ENCODE results near the gene CUX1.
"Not testable (repeated sequence)": the region's sequence is repeated elsewhere in the genome, so short reads cannot be mapped to it uniquely, and the experiment has no call there.

CUX1 gene

GRCh38 chr7:102129636-102130370, 312.4 kb downstream of the CUX1 start:
- DNase-seq (ENCODE audit: insufficient read length) (no peak), FAIRE-seq (no peak)
- no peak for TF ChIP-seq TAF1 (IDR thresholded peaks at IDR 0.05; ENCODE audit: borderline replicate concordance, low read depth, low read length)
- no peak for TF ChIP-seq POLR2A (IDR thresholded peaks at IDR 0.05; ENCODE audit: low read depth, low read length)
- TF ChIP-seq POLR2AphosphoS5 (IDR thresholded peaks at IDR 0.05; ENCODE audit: low read depth, low read length), result no peak

GRCh38 chr7:102132209-102132752, 314.9 kb downstream of the CUX1 start:
- no peak for TF ChIP-seq POLR2AphosphoS5 (IDR thresholded peaks at IDR 0.05; ENCODE audit: low read depth, low read length)
- DNase-seq (ENCODE audit: insufficient read length), result no peak
- FAIRE-seq, result no peak

GRCh38 chr7:102138676-102139075, 321.2 kb downstream of the CUX1 start:
- DNase-seq (ENCODE audit: insufficient read length) (no peak), FAIRE-seq (no peak)
- TF ChIP-seq POLR2A (IDR thresholded peaks at IDR 0.05; ENCODE audit: low read depth, low read length), result no peak
- no peak for TF ChIP-seq POLR2AphosphoS5 (IDR thresholded peaks at IDR 0.05; ENCODE audit: low read depth, low read length)
- no peak for TF ChIP-seq TAF1 (IDR thresholded peaks at IDR 0.05; ENCODE audit: borderline replicate concordance, low read depth, low read length)

- FAIRE-seq (peak; percentile 38), DNase-seq (ENCODE audit: insufficient read length) (no peak)
- TF ChIP-seq POLR2AphosphoS5 (IDR thresholded peaks at IDR 0.05; ENCODE audit: low read depth, low read length), result no peak
- TF ChIP-seq POLR2A (IDR thresholded peaks at IDR 0.05; ENCODE audit: low read depth, low read length), result no peak
- no peak for TF ChIP-seq TAF1 (IDR thresholded peaks at IDR 0.05; ENCODE audit: borderline replicate concordance, low read depth, low read length)
Measured at GRCh38 chr7:102140952-102141370, 323.5 kb downstream of the CUX1 start.

GRCh38 chr7:102142433-102142832, 325.0 kb downstream of the CUX1 start:
- FAIRE-seq; DNase-seq (ENCODE audit: insufficient read length): not testable (repeated sequence)

- no peak for DNase-seq (ENCODE audit: insufficient read length)
- TF ChIP-seq POLR2AphosphoS5 (IDR thresholded peaks at IDR 0.05; ENCODE audit: low read depth, low read length), result no peak
- TF ChIP-seq POLR2A (IDR thresholded peaks at IDR 0.05; ENCODE audit: low read depth, low read length), result no peak
- TF ChIP-seq TAF1 (IDR thresholded peaks at IDR 0.05; ENCODE audit: borderline replicate concordance, low read depth, low read length), result no peak
- no peak for FAIRE-seq
Measured at GRCh38 chr7:102146122-102146521, 328.7 kb downstream of the CUX1 start.

- FAIRE-seq, result no peak
- DNase-seq (ENCODE audit: insufficient read length), result no peak
- TF ChIP-seq POLR2A (IDR thresholded peaks at IDR 0.05; ENCODE audit: low read depth, low read length) (no peak), POLR2AphosphoS5 (IDR thresholded peaks at IDR 0.05; ENCODE audit: low read depth, low read length) (no peak), TAF1 (IDR thresholded peaks at IDR 0.05; ENCODE audit: borderline replicate concordance, low read depth, low read length) (no peak)
Measured at GRCh38 chr7:102147008-102147407, 329.6 kb downstream of the CUX1 start.

GRCh38 chr7:102148799-102149198, 331.4 kb downstream of the CUX1 start:
- TF ChIP-seq POLR2AphosphoS5 (IDR thresholded peaks at IDR 0.05; ENCODE audit: low read depth, low read length), result no peak
- TF ChIP-seq POLR2A (IDR thresholded peaks at IDR 0.05; ENCODE audit: low read depth, low read length), result no peak
- TF ChIP-seq TAF1 (IDR thresholded peaks at IDR 0.05; ENCODE audit: borderline replicate concordance, low read depth, low read length), result no peak
- FAIRE-seq, result no peak
- DNase-seq (ENCODE audit: insufficient read length), result no peak

- TF ChIP-seq POLR2AphosphoS5 (IDR thresholded peaks at IDR 0.05; ENCODE audit: low read depth, low read length), result no peak
- no peak for TF ChIP-seq POLR2A (IDR thresholded peaks at IDR 0.05; ENCODE audit: low read depth, low read length)
- TF ChIP-seq TAF1 (IDR thresholded peaks at IDR 0.05; ENCODE audit: borderline replicate concordance, low read depth, low read length), result no peak
- DNase-seq (ENCODE audit: insufficient read length) (no peak), FAIRE-seq (no peak)
Measured at GRCh38 chr7:102149416-102149815, 332.0 kb downstream of the CUX1 start.

GRCh38 chr7:102150266-102150665, 332.8 kb downstream of the CUX1 start:
- no peak for FAIRE-seq
- TF ChIP-seq TAF1 (IDR thresholded peaks at IDR 0.05; ENCODE audit: borderline replicate concordance, low read depth, low read length) (no peak), POLR2A (IDR thresholded peaks at IDR 0.05; ENCODE audit: low read depth, low read length) (no peak), POLR2AphosphoS5 (IDR thresholded peaks at IDR 0.05; ENCODE audit: low read depth, low read length) (no peak)
- DNase-seq (ENCODE audit: insufficient read length), result no peak

GRCh38 chr7:102152672-102153598, 335.5 kb downstream of the CUX1 start:
- DNase-seq (ENCODE audit: insufficient read length), result no peak
- TF ChIP-seq POLR2AphosphoS5 (IDR thresholded peaks at IDR 0.05; ENCODE audit: low read depth, low read length) (no peak), TAF1 (IDR thresholded peaks at IDR 0.05; ENCODE audit: borderline replicate concordance, low read depth, low read length) (no peak), POLR2A (IDR thresholded peaks at IDR 0.05; ENCODE audit: low read depth, low read length) (no peak)
- no peak for FAIRE-seq

GRCh38 chr7:102153599-102153946, 336.1 kb downstream of the CUX1 start:
- no peak for FAIRE-seq
- DNase-seq (ENCODE audit: insufficient read length), result no peak
- TF ChIP-seq POLR2A (IDR thresholded peaks at IDR 0.05; ENCODE audit: low read depth, low read length), result no peak
- TF ChIP-seq POLR2AphosphoS5 (IDR thresholded peaks at IDR 0.05; ENCODE audit: low read depth, low read length), result no peak
- no peak for TF ChIP-seq TAF1 (IDR thresholded peaks at IDR 0.05; ENCODE audit: borderline replicate concordance, low read depth, low read length)

Measured in GM12892 (cell line).